Measurements from ENCODE around the gene SORT1.
A peak's percentile ranks its signal among the peaks of the same experiment; 100 is the strongest.

SORT1 gene

GRCh38 chr1:109272831-109273547 is 124.7 kb downstream of the SORT1 start:
- no peak for DNase-seq (ENCODE audit: low read depth)

DNA sequence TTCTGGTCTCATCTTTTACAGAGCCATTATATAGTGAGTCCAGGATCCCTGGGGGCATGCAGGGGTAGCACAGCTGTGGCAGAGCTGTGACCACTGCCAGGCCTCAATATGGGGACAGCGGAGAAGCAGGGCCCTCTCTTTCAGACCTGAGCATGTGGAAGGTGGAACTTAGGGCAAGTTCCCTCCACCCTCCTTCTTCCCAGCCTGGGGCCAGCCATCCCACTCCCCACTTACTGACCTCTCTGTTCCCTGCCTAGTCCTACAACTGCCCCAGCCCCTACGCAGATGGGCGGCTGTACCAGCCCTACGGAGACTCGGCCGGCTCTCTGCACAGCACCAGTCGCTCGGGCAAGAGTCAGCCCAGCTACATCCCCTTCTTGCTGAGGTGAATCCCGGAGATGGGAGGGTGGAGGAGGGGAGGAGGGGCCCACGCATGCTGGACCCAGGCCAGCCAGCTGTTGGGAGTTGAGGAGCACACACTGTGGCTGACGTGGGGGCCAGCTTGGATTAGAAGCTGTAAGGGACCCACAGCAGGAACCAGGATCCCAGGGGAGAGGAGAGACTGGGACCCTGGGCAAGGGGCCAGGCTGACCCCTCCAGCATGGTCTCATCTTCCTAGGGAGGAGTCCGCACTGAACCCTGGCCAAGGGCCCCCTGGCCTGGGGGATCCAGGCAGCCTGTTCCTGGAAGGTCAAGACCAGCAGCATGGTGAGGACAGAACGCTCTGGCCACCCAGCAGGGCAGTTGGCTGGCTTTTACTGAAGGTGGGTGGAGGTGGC is 125.5 kb downstream of the SORT1 start:
- DNase-seq (ENCODE audit: low read depth): no peak

DNA sequence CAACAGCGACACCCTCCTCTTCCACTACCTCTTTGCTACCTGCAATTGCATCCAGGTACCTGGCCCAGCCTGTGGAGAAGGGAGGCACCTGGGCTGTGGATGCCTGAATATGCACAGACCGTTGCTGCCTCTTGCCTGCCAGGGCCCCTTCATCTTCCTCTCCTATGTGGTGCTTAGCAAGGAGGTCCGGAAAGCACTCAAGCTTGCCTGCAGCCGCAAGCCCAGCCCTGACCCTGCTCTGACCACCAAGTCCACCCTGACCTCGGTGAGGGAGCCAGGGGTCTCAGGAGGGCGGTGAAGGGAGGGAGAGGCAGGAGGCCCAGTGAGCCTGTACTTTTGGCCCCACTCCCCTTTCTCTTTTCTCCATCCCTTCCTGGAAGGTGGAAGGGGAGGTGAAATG is 126.3 kb downstream of the SORT1 start:
- no peak for DNase-seq (ENCODE audit: low read depth)

DNA sequence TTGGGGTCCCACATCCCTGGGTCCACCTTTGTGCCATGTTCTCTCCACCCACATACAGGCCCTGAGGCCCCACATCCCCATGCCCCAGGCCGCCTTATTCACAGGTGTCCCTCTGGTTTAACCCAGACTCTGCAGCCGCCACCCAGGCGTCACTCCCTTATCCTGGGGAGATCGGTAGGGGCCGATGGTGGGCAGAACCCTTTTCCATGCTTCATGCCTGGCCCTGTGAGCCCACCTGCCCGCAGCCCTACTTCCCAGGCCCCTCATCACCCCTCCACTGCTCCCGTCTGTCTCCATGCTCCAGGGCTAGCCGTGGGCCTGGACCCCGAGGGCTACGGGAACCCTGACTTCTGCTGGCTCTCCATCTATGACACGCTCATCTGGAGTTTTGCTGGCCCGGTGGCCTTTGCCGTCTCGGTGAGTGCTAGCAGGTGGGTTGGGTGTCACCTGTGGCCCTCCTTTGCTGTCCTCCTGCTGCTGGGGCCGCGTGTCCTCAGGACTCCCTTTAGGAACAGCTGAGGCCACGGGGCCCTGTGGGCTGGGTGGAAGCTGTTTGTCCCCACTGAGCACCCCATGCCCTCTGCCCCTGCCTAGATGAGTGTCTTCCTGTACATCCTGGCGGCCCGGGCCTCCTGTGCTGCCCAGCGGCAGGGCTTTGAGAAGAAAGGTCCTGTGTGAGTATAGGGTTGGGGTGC is 126.9 kb downstream of the SORT1 start:
- no peak for DNase-seq (ENCODE audit: low read depth)

DNA sequence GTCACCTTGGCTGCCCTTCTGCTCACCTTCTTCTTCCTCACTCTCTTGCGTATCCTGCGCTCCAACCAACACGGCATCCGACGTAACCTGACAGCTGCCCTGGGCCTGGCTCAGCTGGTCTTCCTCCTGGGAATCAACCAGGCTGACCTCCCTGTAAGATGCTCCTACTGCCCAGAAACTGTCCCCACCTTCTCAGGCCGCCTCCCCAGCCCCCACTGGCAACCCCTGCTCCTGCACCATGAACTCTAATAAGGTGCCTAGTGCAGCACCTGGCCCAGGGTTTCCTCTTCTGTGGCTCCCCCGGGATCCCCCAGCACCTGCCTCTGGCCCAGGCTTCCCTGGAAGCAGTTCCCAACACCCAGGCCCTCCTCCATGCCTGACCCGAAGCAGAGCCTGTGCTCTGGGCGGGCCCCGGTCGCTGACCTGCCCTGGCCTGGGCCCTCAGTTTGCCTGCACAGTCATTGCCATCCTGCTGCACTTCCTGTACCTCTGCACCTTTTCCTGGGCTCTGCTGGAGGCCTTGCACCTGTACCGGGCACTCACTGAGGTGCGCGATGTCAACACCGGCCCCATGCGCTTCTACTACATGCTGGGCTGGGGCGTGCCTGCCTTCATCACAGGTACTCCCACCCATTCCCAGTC is 127.6 kb downstream of the SORT1 start:
- no peak for DNase-seq (ENCODE audit: low read depth)

DNA sequence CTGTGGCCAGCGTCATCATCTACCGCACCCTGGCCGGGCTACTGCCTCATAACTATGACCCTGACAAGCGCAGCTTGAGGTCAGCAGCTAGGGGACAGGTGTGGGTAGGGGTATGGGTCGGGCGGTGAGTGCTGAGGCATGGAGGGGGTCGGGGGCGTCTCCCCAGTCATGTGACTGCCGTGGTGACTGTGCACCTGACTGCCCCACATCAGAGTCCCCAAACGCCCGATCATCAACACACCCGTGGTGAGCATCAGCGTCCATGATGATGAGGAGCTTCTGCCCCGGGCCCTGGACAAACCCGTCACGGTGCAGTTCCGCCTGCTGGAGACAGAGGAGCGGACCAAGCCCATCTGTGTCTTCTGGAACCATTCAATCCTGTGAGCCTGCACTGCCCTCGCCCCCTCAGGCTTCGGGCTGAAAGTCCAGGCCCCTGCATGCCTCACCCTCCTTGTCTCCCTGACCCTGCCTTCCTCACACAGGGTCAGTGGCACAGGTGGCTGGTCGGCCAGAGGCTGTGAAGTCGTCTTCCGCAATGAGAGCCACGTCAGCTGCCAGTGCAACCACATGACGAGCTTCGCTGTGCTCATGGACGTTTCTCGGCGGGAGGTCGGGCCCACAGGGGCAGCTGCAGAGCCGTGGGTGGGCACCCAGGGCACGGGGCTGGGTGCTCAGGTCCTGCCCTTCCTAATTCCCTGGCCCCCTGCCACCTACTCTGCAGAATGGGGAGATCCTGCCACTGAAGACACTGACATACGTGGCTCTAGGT is 128.3 kb downstream of the SORT1 start:
- DNase-seq (ENCODE audit: low read depth): no peak

- DNase-seq (ENCODE audit: low read depth): no peak
Measured at GRCh38 chr1:109268431-109269211, 129.1 kb downstream of the SORT1 start.

DNA sequence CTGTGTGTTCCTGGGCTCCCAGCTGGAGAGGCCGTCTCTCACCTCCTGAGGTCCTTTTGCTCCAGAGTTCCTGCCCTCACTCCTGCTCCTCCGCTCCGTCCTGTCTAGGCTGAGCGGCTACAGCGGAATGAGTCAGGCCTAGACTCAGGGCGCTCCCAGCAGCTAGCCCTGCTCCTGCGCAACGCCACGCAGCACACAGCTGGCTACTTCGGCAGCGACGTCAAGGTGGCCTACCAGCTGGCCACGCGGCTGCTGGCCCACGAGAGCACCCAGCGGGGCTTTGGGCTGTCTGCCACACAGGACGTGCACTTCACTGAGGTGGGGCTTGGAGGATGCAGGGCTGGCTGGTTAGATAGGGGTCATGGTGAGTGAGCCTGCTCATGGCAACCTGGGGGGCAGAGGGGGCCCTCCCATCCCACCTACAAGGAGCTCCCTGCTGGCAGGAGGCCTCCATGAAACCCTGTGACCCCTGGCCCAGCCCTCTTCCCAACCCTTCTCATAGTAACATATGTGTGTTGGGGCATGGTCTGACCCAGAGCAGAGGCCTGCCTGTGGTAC is 129.9 kb downstream of the SORT1 start:
- DNase-seq (ENCODE audit: low read depth): no peak

DNA sequence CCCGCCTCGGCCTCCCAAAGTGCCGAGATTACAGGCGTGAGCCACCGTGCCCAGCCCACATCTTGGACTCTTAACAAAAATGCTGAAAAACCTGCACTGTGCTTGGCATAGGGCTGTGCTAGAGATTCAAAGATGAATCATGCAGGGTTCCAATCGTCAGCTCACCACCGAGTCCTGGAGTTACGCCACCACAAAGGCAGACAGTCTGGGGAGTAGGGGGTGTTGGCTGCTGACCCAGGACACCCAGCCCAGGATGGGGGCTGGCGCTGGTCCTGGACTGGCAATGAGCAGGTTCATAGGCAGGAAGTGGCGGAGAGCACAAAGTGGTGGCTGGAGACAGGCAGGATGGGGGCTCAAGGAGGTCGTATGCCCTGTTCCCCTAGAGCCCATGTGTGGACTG is 130.8 kb downstream of the SORT1 start:
- DNase-seq (ENCODE audit: low read depth): peak; percentile 60

DNA sequence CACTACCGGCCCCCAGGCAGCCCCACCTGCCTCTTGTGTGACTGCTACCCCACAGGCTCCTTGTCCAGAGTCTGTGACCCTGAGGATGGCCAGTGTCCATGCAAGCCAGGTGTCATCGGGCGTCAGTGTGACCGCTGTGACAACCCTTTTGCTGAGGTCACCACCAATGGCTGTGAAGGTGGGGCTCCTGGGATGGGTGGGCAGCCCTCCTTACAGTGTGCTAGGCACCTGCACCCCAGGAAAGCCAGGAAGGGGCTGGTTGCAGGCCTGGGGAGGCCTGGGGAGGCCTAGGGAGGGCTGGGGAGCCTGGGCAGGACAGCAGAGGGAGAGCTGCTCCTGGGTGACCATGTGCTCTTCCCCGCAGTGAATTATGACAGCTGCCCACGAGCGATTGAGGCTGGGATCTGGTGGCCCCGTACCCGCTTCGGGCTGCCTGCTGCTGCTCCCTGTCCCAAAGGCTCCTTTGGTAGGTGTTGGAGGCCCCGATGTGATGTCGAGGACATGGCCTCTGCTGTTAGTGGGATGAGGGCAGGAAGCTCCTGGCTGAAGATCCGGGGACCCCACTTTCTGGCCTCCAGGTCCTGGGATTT is 131.9 kb downstream of the SORT1 start:
- no peak for DNase-seq (ENCODE audit: low read depth)

DNA sequence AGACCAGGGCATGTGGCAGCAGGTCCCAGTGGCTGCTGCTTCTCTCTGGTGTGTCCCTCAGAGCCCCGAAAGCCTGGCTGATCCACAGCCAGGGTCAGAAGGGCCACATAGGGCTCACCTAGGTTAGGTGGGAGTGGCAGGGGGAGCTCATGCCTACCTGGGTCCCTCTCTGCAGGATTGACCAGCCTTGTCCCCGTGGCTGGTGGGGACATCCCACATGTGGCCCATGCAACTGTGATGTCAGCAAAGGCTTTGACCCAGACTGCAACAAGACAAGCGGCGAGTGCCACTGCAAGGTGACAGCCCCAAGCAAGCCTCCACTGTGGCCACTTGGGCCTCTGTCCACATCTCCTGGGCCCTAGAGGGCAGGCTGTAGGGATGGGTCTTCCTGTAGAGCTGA is 132.7 kb downstream of the SORT1 start:
- no peak for DNase-seq (ENCODE audit: low read depth)

- DNase-seq (ENCODE audit: low read depth): no peak
Measured at GRCh38 chr1:109264379-109264755, 133.4 kb downstream of the SORT1 start.

- DNase-seq (ENCODE audit: low read depth): peak; percentile 95
Measured at GRCh38 chr1:109263597-109264378, 133.9 kb downstream of the SORT1 start.

GRCh38 chr1:109263234-109263596 is 134.5 kb downstream of the SORT1 start:
- DNase-seq (ENCODE audit: low read depth): no peak

GRCh38 chr1:109262231-109263055 is 135.3 kb downstream of the SORT1 start:
- DNase-seq (ENCODE audit: low read depth): no peak

GRCh38 chr1:109261578-109261977 is 136.1 kb downstream of the SORT1 start:
- DNase-seq (ENCODE audit: low read depth): no peak

DNA sequence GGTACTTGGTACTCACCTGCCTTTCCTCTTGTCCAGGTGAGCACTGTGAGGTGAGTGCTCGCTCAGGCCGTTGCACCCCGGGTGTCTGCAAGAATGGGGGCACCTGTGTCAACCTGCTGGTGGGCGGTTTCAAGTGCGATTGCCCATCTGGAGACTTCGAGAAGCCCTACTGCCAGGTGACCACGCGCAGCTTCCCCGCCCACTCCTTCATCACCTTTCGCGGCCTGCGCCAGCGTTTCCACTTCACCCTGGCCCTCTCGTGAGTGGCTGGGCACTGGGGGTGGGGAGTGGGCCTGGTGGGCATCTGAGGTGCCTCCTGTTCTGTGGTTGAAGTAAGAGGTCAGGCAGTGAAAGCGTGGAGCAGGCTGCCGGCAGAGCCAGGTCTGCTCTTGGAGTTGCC is 136.7 kb downstream of the SORT1 start:
- DNase-seq (ENCODE audit: low read depth): no peak

GRCh38 chr1:109259674-109260557 is 137.8 kb downstream of the SORT1 start:
- no peak for DNase-seq (ENCODE audit: low read depth)
